DND-41 (cell line): ENCODE measurements around the gene RAD17.

ENCODE experiments used
- ATAC-seq: fragments of 200-7000 bp; cut with Tn5 transposase; 3 replicates; pipeline ENCODE4 v1.9.1; 2021; ENCODE audit warnings: low read depth; ENCODE audit not compliant: insufficient read depth
- DNase-seq: peaks from one replicate; pipeline ENCODE4 v3.0.0-alpha.2; 2020
- H2AFZ ChIP-seq: 2 replicates; pipeline ENCODE4 v1.6.0; 2012; ENCODE audit warnings: low read depth, low read length
- H3K27ac ChIP-seq: 2 replicates; pipeline ENCODE4 v1.5.1; 2012; ENCODE audit warnings: low read length, inconsistent platforms
- H3K27me3 ChIP-seq: fragments of 200-600 bp; sonication (generic); 2 replicates; pipeline ENCODE4 v1.6.0; 2012; ENCODE audit warnings: low read length, mild to moderate bottlenecking, inconsistent platforms; ENCODE audit not compliant: insufficient read depth, poor library complexity
- H3K36me3 ChIP-seq: 2 replicates; pipeline ENCODE4 v1.5.1; 2012; ENCODE audit warnings: low read length, inconsistent platforms; ENCODE audit not compliant: insufficient read depth
- H3K4me1 ChIP-seq: 2 replicates; pipeline ENCODE4 v1.5.1; 2012; ENCODE audit warnings: mild to moderate bottlenecking, low read length; ENCODE audit not compliant: insufficient read depth
- H3K4me2 ChIP-seq: 2 replicates; pipeline ENCODE4 v1.6.0; 2012; ENCODE audit warnings: mild to moderate bottlenecking, moderate library complexity, low read length, inconsistent platforms; ENCODE audit not compliant: insufficient read depth
- H3K4me3 ChIP-seq, 2 experiments: fragments of 200-600 bp in 1 of 2; shearing (Covaris generic) in 1 of 2; 2 replicates each; pipeline ENCODE4 v1.5.1; 2012 to 2016; ENCODE audit warnings: inconsistent platforms in 2 of 2, low read length in 2 of 2, mild to moderate bottlenecking in 2 of 2, low read depth in 1 of 2, moderate library complexity in 1 of 2
- H3K79me2 ChIP-seq: 2 replicates; pipeline ENCODE4 v1.6.0; 2012; ENCODE audit warnings: low read length, inconsistent platforms; ENCODE audit not compliant: insufficient read depth
- H3K9ac ChIP-seq: 2 replicates; pipeline ENCODE4 v1.6.0; 2012; ENCODE audit warnings: low read depth, mild to moderate bottlenecking, inconsistent platforms, low read length, moderate library complexity
- H3K9me3 ChIP-seq: 2 replicates; pipeline ENCODE4 v1.5.1; 2012; ENCODE audit warnings: low read length, moderate library complexity, mild to moderate bottlenecking, inconsistent platforms; ENCODE audit not compliant: insufficient read depth, severe bottlenecking
- H4K20me1 ChIP-seq: 2 replicates; pipeline ENCODE4 v1.6.0; 2012; ENCODE audit warnings: low read length; ENCODE audit not compliant: insufficient read depth
- EZH2 ChIP-seq: IDR thresholded peaks from 3 replicates; pipeline ENCODE4 v1.6.1; 2012; ENCODE audit warnings: borderline replicate concordance, low read depth, mild to moderate bottlenecking, moderate library complexity, low read length, inconsistent platforms; ENCODE audit not compliant: severe bottlenecking
- TF ChIP-seq, protein P1 (sequence below): IDR thresholded peaks from 2 replicates; pipeline ENCODE4 v1.5.1; 2012; ENCODE audit warnings: borderline replicate concordance, low read length, moderate library complexity, mild to moderate bottlenecking; ENCODE audit not compliant: poor library complexity, severe bottlenecking; ENCODE audit errors: extremely low read depth

Gene RAD17

DNA sequence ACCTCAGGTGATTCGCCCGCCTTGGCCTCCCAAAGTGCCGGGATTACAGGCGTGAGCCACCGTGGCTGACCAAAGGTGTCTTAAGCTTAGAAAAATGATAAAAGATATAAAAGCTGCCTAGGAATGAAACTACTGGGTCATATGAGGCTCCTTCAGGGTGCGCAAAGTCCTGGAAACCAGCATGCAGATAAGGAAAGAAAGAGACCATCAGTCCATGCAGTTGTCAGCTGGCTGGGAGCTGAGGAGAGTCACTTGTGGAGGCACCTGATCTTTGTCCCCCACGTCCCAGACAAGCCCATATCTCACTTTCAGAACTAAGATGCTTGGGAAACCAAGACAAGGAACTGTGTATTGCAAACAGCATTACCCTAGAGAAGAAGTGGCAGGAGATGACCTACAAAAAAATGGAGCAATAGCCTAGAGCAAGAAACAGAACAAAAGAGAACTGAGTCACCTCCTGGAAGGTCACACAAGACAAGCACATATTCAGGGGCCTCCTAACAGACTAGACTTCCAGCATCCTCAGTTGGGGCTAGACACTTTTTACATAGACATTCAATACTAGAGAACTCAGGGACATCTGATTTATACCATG is 34.2 kb upstream of the RAD17 start:
- TF ChIP-seq, protein P1, sequence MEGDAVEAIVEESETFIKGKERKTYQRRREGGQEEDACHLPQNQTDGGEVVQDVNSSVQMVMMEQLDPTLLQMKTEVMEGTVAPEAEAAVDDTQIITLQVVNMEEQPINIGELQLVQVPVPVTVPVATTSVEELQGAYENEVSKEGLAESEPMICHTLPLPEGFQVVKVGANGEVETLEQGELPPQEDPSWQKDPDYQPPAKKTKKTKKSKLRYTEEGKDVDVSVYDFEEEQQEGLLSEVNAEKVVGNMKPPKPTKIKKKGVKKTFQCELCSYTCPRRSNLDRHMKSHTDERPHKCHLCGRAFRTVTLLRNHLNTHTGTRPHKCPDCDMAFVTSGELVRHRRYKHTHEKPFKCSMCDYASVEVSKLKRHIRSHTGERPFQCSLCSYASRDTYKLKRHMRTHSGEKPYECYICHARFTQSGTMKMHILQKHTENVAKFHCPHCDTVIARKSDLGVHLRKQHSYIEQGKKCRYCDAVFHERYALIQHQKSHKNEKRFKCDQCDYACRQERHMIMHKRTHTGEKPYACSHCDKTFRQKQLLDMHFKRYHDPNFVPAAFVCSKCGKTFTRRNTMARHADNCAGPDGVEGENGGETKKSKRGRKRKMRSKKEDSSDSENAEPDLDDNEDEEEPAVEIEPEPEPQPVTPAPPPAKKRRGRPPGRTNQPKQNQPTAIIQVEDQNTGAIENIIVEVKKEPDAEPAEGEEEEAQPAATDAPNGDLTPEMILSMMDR: no peak
- Histone ChIP-seq H3K4me1 (peaks cover 19% of the 10 kb centered on the region), H3K4me3 (no peak overlapping the region), H3K36me3 (no peaks in the 10 kb centered on the region), H2AFZ (no peak overlapping the region), H3K9ac (no peak overlapping the region), H4K20me1 (no peaks in the 10 kb centered on the region), H3K9me3 (no peaks in the 10 kb centered on the region), H3K27ac (no peak overlapping the region), H3K27me3 (no peaks in the 10 kb centered on the region), H3K79me2 (peaks cover 15% of the 10 kb centered on the region), H3K4me2 (no peak overlapping the region)
- ATAC-seq: no peak
- no peak for DNase-seq

DNA sequence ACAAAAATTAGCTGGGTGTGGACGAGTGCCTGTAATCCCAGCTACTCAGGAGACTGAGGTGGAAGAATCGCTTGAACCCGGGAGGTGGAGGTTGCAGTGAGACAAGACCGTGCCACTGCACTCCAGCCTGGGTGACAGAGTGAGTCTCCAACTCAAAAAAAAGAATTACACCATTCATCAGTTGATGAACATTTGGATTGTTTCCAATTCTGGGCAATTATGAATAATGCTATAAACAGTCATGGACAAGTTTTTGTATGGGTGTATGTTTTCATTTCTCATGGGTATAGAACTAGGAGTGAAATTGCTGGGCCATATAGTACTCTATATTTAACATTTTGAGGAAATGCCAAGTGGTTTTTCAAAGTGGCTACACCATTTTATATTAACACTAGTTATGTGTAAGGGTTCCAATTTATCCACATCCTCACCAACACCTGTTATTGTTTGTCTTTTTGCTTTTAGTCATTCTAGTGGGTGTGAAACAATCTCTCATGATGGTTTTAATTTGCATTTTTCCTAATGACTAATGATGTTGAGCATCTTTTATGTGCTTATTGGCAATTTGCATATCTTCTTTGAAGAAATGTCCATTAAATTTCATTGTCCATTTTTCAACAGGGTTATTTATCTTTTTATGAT is 28.0 kb upstream of the RAD17 start:
- H4K20me1 ChIP-seq: no peaks in the 10 kb centered on the region
- H3K36me3 ChIP-seq: no peaks in the 10 kb centered on the region
- no peak overlapping the region for H3K4me3 ChIP-seq
- H3K79me2 ChIP-seq: no peaks in the 10 kb centered on the region
- H3K9me3 ChIP-seq: no peaks in the 10 kb centered on the region
- ATAC-seq (no peak), DNase-seq (no peak)
- H3K4me2 ChIP-seq: no peak overlapping the region
- no peak overlapping the region for H3K9ac ChIP-seq
- H2AFZ ChIP-seq: no peak overlapping the region
- H3K27ac ChIP-seq: no peak overlapping the region
- no peaks in the 10 kb centered on the region for H3K27me3 ChIP-seq
- no peak for TF ChIP-seq EZH2
- TF ChIP-seq, protein P1: no peak
- no peaks in the 10 kb centered on the region for H3K4me1 ChIP-seq

DNA sequence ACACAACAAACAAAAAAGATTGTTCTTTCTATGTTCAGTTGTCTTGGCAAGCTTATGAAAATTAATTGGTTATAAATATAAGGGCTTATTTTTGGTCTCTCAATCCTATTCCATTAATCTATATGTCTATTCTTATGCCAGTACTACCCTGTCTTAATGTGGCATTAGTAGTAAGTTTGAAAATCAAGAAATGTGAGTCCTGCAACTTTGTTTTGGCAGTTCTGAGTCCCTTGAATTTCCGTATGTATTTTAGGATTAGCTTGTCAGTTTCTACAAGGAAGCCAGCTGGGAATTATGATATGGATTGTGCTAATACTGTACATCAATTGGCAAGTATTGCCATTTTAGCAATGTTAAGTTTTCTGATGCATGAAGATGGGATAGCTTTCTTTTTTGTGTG is 26.5 kb upstream of the RAD17 start:
- Histone ChIP-seq H3K36me3 (no peaks in the 10 kb centered on the region), H3K9ac (no peak overlapping the region), H2AFZ (no peak overlapping the region), H3K4me2 (no peak overlapping the region), H3K4me3 (no peak overlapping the region), H3K9me3 (no peaks in the 10 kb centered on the region), H3K79me2 (no peaks in the 10 kb centered on the region), H3K27ac (no peak overlapping the region), H3K27me3 (no peaks in the 10 kb centered on the region), H3K4me1 (no peaks in the 10 kb centered on the region), H4K20me1 (no peaks in the 10 kb centered on the region)
- ATAC-seq (no peak), DNase-seq (no peak)
- TF ChIP-seq EZH2: no peak
- TF ChIP-seq, protein P1: no peak
